SJSA1 (cell line): ENCODE results near the gene PTPN1. TPM values are rescaled to one million over a fixed set of nuclear protein-coding genes. Genes with fewer than 3 reads are reported as not detected.
A peak's percentile ranks its signal among the peaks of the same experiment; 100 is the strongest.
"Not testable (repeated sequence)": the region's sequence is repeated elsewhere in the genome, so short reads cannot be mapped to it uniquely, and the experiment has no call there.

Source experiments
- DNase-seq, 2 experiments: peaks; one replicate each; pipeline ENCODE4 v3.0.0-alpha.2; 2015 to 2020; ENCODE audit warnings: low spot score in 2 of 2, low read depth in 1 of 2
- H3K27ac ChIP-seq: fragments of 250-450 bp; sonication (Bioruptor Pico); 2 replicates; pipeline ENCODE4 v1.5.1; 2020; ENCODE audit warnings: mild to moderate bottlenecking, moderate library complexity
- H3K27me3 ChIP-seq: fragments of 250-450 bp; sonication (Bioruptor Pico); replicated peaks from 2 replicates; pipeline ENCODE4 v1.5.1; 2020; ENCODE audit warnings: mild to moderate bottlenecking, moderate library complexity
- H3K36me3 ChIP-seq: fragments of 250-450 bp; sonication (Bioruptor Pico); 2 replicates; pipeline ENCODE4 v1.5.1; 2020; ENCODE audit warnings: mild to moderate bottlenecking
- H3K4me1 ChIP-seq: fragments of 250-450 bp; sonication (Bioruptor Pico); replicated peaks from 2 replicates; pipeline ENCODE4 v1.6.1; 2021; ENCODE audit warnings: mild to moderate bottlenecking
- H3K4me3 ChIP-seq: fragments of 250-450 bp; sonication (Bioruptor Pico); 2 replicates; pipeline ENCODE4 v1.5.1; 2020; ENCODE audit warnings: mild to moderate bottlenecking
- H3K9me3 ChIP-seq: fragments of 250-450 bp; sonication (Bioruptor Pico); replicated peaks from 2 replicates; pipeline ENCODE4 v1.5.1; 2020; ENCODE audit warnings: mild to moderate bottlenecking
- total RNA-seq: library from RNA; depleted of rRNA; stranded (reverse); fragments of >200 nt; shearing (Covaris generic); gene quantifications from 2 replicates; pipeline ENCODE4 v1.2.3, GENCODE V29; 2014

The PTPN1 gene
- total RNA-seq, 1 experiment from 2014 or later = 71.3 TPM

DNA sequence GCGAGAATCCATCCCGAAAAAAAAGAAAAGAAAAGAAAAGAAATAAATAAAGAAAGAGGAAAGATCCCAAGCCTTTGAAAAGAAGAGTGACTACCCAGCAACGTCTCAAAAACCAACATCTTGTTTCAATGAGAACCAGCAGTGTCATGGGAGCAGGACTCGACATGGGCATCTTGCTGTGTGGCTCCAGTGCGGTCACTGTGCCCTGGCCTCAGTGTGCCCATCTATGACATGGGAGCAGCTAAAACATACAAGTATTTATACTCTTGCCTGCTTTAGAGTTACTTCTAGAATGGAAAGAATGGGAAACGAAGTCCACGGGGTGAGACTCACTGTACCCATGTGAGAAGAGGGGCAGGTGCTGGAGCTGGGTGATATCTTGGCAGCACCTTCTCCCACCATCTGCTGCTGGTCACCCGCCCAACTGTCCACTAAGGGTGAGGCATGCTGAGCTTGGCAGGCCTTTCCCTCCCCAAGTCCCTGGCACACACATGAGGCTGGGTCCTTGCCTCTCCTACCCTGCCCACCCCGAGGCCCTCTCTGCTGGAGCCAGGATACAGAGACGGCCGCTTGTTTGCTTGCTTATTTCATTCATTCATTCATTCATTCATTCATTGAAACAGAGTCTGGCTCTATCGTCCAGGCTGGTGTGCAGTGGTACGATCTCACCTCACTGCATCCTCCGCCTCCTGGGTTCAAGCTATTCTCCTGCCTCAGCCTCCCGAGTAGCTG, 103.4 kb downstream of the PTPN1 start:
- no peak overlapping the region for H3K27ac ChIP-seq
- H3K36me3 ChIP-seq = no peaks in the 10 kb centered on the region
- no peaks in the 10 kb centered on the region for H3K27me3 ChIP-seq
- no peaks in the 10 kb centered on the region for H3K9me3 ChIP-seq
- no peak overlapping the region for H3K4me3 ChIP-seq
- DNase-seq = no peak
- no peaks in the 10 kb centered on the region; the same call in 1 of the 2 replicates for H3K4me1 ChIP-seq

DNA sequence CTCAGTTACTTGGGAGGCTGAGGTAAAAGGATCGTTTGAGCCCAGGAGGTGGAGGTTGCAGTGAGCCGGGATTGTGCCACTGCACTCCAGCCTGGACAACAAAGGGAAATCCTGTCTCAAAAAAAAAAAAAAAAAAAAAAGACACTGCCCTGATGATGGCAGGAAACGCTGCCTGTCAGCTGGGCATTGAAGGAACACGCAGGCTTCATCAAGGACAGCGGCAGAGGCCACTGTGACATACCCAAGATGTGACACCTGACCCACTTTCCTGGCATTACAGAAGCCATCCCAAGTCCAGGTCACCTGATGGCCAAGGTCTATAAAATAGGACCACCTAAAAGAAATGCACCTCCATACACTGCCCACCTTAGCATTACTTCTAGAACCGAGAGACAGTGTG, 105.2 kb downstream of the PTPN1 start:
- H3K9me3 ChIP-seq = no peaks in the 10 kb centered on the region
- no peaks in the 10 kb centered on the region for H3K27me3 ChIP-seq
- DNase-seq = no peak
- H3K36me3 ChIP-seq = no peaks in the 10 kb centered on the region
- no peak overlapping the region for H3K27ac ChIP-seq
- H3K4me3 ChIP-seq = no peak overlapping the region
- no peaks in the 10 kb centered on the region; the same call in 1 of the 2 replicates for H3K4me1 ChIP-seq

DNA sequence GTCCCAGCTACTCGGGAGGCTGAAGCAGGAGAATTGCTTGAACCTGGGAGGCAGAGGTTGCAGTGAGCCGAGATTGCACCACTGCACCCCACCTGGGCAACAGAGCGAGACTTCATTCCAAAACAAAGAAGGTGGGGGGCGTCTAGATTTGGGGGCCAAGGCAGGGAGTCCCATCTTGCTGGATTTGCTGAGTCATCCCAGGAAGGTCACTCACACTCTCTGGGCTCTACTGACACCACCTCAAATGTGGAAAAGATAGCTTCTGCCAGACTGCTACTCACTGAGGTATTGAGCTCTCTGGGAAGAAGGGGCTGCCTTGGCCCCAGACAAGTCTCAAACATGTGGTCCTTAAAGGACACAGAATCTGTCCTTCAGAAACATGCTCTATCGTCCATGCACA, 106.8 kb downstream of the PTPN1 start:
- no peaks in the 10 kb centered on the region for H3K36me3 ChIP-seq
- no peaks in the 10 kb centered on the region; the same call in 1 of the 2 replicates for H3K4me1 ChIP-seq
- H3K27ac ChIP-seq = no peak overlapping the region
- no peaks in the 10 kb centered on the region for H3K9me3 ChIP-seq
- no peak for DNase-seq
- H3K4me3 ChIP-seq = no peak overlapping the region
- H3K27me3 ChIP-seq = no peaks in the 10 kb centered on the region

DNA sequence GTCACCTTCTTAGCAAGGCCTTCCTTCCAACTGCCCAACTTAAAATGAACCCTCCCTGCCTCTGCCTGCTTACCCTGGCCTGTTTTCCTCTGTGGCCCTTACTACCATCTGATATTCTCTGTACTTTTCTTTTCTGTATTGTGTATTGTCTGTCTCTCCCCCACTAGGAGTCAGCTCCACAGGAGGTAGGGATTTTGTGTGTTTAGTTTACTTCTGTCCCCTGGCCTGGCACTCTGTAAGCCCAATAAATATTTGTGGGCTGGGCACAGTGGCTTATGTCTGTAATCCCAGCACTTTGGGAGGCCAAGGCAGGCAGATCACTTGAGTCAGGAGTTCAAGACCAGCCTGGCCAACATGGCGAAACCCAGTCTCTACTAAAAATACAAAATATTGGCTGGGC, 108.4 kb downstream of the PTPN1 start:
- Histone ChIP-seq H3K27ac (no peak overlapping the region), H3K4me3 (no peak overlapping the region), H3K4me1 (no peaks in the 10 kb centered on the region; the same call in 1 of the 2 replicates), H3K9me3 (no peaks in the 10 kb centered on the region), H3K36me3 (no peaks in the 10 kb centered on the region), H3K27me3 (no peaks in the 10 kb centered on the region)
- DNase-seq = no peak

DNA sequence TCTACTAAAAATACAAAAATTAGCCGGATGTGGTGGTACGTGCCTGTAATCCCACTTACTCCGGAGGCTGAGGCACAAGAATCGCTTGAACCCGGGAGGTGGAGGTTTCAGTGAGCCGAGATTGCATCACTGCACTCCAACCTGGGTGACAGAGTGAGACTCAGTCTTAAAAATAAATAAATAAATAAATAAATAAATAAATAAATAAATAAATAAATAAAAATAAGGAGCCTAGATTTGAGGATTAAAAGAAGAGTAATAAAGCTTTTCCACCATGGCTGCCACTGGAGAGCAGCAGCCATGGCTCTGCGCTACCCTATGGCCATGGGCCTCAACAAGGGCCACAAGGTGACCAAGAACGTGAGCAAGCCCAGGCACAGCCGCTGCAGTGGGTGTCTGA, 110.3 kb downstream of the PTPN1 start:
- not testable (repeated sequence) for DNase-seq, H3K4me3 ChIP-seq, H3K9me3 ChIP-seq, H3K27ac ChIP-seq, H3K36me3 ChIP-seq, H3K4me1 ChIP-seq, H3K27me3 ChIP-seq

DNA sequence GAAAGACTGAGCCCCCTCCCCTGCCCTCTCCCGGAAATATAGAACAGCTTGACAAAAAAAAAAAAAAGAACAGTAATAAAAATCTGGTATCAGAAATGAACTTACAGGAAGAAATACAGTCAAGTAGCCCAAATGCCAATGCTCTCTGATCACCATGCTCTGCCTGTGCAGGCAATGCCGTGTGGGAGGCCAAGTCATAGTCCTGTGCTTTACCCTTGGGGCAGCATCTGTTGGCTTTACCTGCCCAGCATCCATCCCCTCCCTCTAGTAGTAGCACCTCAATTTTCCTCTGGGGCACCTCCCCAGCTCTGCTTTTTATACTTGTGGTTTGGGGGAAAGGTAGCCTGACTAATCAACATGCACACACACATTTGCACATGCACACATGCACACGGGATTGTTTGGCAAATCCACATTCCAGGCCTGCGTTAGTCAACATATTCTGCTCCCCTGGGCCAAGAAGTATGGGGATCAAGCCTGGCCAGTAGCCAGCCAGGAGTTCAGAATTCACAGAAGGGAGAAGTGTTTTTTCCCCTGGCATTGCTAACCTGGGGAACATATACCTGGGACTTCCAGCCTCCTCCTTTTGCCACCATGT, 111.0 kb downstream of the PTPN1 start:
- H3K9me3 ChIP-seq = no peaks in the 10 kb centered on the region
- H3K27me3 ChIP-seq = no peaks in the 10 kb centered on the region
- DNase-seq = no peak
- no peak overlapping the region for H3K4me3 ChIP-seq
- peaks cover 4% of the 10 kb centered on the region; the same call in 1 of the 2 replicates for H3K4me1 ChIP-seq
- no peaks in the 10 kb centered on the region for H3K36me3 ChIP-seq
- no peak overlapping the region for H3K27ac ChIP-seq

DNA sequence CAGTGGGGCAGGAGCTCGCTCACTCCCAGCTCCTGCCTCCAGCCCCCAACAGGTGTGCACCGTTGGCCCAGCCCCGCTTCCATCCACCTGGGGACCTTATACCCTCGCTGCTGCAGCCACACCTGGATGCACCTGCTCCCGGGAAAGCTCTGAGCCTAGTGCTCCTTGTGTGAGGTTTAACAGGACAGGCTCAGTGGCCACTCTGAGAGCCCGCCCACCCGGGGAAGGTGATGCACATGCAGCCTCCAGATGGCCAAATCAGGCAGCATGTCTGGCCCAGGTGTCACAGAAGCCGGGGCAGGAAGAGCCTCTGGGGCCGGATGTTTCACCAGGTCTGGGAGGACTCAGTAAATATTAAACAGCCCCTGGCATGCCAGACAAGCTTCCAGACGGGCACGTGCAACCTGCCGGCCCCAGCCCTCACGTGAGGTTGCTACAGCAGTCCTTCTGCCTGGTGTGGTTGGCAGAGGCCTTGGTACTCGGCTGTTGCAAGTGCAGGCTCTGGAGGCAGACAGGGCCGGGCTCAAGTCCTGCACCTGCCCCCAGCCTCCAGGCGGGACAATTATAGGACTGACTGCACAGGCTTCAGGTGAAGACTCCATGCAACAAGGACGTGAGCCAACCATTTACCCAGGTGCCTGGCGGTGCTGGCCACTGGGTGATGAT, 114.3 kb downstream of the PTPN1 start:
- peaks cover 7% of the 10 kb centered on the region; the same call in 1 of the 2 replicates for H3K4me1 ChIP-seq
- H3K4me3 ChIP-seq = no peak overlapping the region
- DNase-seq = no peak
- H3K36me3 ChIP-seq = peaks cover 2% of the 10 kb centered on the region; the same call in 1 of the 2 replicates
- no peak overlapping the region for H3K27ac ChIP-seq
- H3K9me3 ChIP-seq = no peaks in the 10 kb centered on the region
- H3K27me3 ChIP-seq = no peaks in the 10 kb centered on the region

DNA sequence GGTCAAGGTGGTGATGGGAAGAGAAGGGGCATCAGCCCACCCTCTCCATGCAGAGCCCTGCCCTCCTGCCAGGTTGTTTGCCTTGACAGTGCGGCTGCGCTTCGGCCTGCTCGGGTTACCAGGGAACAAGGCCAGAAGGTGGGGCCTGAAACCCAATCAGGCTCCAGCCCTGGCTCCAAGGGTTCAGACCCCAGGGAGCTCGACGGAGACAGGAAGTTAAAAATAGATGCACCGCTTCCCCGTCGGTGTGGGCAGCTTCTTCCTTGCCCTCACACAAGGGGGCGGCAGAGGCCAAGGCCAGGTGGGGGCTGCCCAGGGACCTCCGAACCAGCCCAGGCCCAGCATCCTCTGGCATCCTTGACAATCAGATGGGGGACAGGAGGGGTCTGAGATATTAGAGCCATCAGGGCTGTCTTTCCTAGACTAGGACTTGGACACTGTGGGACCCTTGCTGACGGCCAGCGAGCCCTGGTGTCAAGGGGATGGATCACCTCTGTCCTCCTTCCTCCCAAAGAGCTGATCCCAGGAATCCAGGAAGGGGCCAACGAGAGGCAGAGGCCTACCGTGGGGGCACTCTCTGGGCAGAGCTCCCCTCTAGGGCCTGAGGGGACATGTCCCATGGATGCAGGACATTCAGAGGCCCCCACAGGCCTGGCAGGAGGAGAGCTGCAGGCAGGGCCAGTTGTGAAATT, 115.9 kb downstream of the PTPN1 start:
- no peak overlapping the region for H3K27ac ChIP-seq
- H3K4me3 ChIP-seq = no peak overlapping the region
- H3K4me1 ChIP-seq = peaks cover 10% of the 10 kb centered on the region; the same call in 1 of the 2 replicates
- DNase-seq = peak; percentile 70 to 78
- H3K27me3 ChIP-seq = no peaks in the 10 kb centered on the region
- no peaks in the 10 kb centered on the region for H3K9me3 ChIP-seq
- H3K36me3 ChIP-seq = peaks cover 3% of the 10 kb centered on the region; the same call in 1 of the 2 replicates

DNA sequence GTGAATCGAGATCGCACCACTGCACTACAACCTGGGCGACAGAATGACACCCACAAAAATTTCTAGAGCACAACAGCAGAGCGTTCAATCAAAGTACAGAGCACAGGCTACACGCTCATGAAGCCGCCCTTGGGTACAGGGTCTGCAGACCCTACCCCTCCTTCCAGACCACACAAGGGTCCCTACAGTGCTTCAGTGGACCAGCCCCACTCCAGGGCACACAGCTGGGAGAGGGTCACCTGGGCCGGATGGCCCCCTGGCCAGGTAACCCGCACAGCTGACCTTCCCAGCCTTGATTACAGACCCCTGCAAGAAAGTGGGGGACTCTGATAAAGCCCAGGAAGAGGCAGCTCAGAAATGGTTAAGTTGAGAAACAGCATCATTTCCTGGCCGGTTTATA, 117.6 kb downstream of the PTPN1 start:
- no peak for DNase-seq
- Histone ChIP-seq H3K27ac (no peak overlapping the region), H3K36me3 (peaks cover 3% of the 10 kb centered on the region; the same call in 1 of the 2 replicates), H3K4me3 (no peak overlapping the region), H3K27me3 (no peaks in the 10 kb centered on the region), H3K9me3 (no peaks in the 10 kb centered on the region), H3K4me1 (peaks cover 10% of the 10 kb centered on the region; the same call in 1 of the 2 replicates)

DNA sequence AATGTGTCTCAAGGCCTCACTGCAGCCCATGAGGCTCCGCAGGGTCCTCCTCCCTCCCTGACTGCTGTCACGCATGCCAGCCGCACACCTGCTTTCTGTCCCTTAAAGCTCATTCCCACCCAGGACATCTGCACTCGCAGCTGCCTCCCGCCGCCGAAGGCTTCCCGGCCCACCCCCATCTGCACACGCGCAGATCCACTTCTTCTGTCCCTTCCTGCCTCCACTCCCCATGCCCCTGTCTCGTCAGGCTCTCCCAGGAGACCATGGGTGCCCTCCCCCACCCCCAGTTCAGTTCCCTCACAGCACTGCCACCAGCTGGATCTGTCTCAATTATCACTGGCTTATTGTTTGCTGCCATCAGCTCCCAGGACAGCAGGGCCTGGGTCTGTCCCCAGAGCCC, 118.1 kb downstream of the PTPN1 start:
- Histone ChIP-seq H3K27ac (no peak overlapping the region), H3K27me3 (no peaks in the 10 kb centered on the region), H3K36me3 (peaks cover 3% of the 10 kb centered on the region; the same call in 1 of the 2 replicates), H3K9me3 (no peaks in the 10 kb centered on the region), H3K4me3 (no peak overlapping the region), H3K4me1 (peaks cover 10% of the 10 kb centered on the region; the same call in 1 of the 2 replicates)
- DNase-seq = no peak

DNA sequence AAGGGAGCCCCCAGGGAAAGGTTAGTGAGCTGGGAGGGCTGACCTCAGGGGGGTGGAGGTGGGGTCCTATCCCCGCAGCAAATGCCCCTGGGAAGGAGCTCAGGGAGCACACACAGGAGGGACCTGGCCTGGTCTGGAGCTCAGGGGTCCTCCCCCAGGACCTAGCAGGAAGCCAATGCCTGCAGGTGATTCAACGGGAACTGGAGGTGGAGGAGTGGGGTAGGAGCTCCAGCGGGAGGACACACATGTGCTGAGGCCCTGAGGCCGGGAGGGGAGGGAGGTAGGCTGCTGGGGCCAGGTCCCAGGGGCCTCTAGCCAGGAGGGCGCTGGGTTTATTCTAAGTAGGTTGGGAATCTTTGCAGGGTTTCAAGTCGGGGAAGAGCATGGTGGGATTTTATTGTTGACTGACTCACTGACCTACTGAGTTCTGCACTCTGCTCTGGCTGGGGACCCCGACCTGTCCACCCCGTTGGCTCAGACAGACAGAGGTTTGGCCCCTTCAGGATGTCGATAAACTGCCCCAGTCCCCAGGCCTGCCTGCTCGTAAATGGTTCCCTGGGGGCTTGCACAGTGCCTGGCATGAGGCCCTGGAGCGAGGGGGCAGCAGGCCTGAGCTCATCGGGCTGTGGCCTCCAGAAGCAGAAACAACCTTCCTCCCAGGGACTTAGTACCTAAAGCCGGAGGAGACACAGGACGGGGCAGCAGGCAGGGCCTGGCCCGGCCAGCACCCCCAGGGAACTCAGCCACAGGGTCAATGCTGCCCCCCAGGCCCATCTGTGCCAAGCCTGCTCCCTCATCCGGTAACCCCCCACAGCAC, 118.9 kb downstream of the PTPN1 start:
- H3K36me3 ChIP-seq = peaks cover 3% of the 10 kb centered on the region; the same call in 1 of the 2 replicates
- no peaks in the 10 kb centered on the region for H3K9me3 ChIP-seq
- no peak overlapping the region for H3K27ac ChIP-seq
- no peak overlapping the region for H3K4me3 ChIP-seq
- no peak for DNase-seq
- H3K4me1 ChIP-seq = peaks cover 10% of the 10 kb centered on the region; the same call in 1 of the 2 replicates
- H3K27me3 ChIP-seq = no peaks in the 10 kb centered on the region

DNA sequence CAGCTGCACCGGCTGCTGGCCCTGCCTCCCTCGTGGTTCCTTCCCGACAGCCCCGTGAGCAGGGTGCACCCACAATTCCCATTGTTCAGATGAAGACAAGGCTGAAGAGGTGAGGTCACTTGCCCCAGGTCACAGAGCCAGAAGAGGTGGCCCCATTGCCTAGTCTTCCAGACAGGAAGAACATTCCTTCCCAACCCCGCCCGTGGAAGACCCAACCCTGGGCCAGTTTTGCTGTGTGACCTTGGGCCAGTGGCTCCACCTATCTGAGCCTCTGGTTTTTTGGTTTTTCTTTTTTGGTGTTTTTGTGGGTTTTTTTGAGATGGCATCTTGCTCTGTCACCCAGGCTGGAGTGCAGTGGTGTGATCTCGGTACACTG, 119.5 kb downstream of the PTPN1 start:
- H3K4me1 ChIP-seq = peaks cover 10% of the 10 kb centered on the region; the same call in 1 of the 2 replicates
- H3K36me3 ChIP-seq = peaks cover 3% of the 10 kb centered on the region; the same call in 1 of the 2 replicates
- H3K27ac ChIP-seq = no peak overlapping the region
- DNase-seq = no peak
- no peak overlapping the region for H3K4me3 ChIP-seq
- no peaks in the 10 kb centered on the region for H3K9me3 ChIP-seq
- H3K27me3 ChIP-seq = no peaks in the 10 kb centered on the region
